Measurements from ENCODE around the gene GABRR2. TPM values are rescaled to one million over a fixed set of nuclear protein-coding genes. Genes with fewer than 3 reads are reported as not detected.

The GABRR2 gene
- total RNA-seq, 2 experiments from 2014 or later: 0.70 to 0.78 TPM

- peaks cover 5% of the 10 kb centered on the region for H3K4me1 Mint-ChIP-seq
- H3K9me3 Mint-ChIP-seq: no peaks in the 10 kb centered on the region
- POLR2A ChIA-PET: no interaction called here
- no peaks in the 10 kb centered on the region for H3K27me3 Mint-ChIP-seq
- H3K36me3 Mint-ChIP-seq (ENCODE audit: low read depth): no peaks in the 10 kb centered on the region
- no peak for DNase-seq
- no peak overlapping the region for H3K27ac Mint-ChIP-seq
- CTCF ChIA-PET: no interaction called here
- H3K4me3 Mint-ChIP-seq: no peak overlapping the region
These were observed 29.9 kb downstream of the GABRR2 start for GRCh38 chr6:89284963-89285735.

GRCh38 chr6:89284081-89284480 lies 31.0 kb downstream of the GABRR2 start:
- DNase-seq: no peak
- ChIA-PET CTCF (interaction anchor here (1.0 to 2.0 kb wide), 3 partner anchors 78 to 88 kb away, joined by 3 to 5 read pairs (median 4); no protein-coding TSS in a partner anchor), POLR2A (interaction anchor here (0.7 kb wide), 1 partner anchor 88 kb away, joined by 3 read pairs; no protein-coding TSS in a partner anchor)
- Mint-ChIP-seq H3K27me3 (no peaks in the 10 kb centered on the region), H3K36me3 (ENCODE audit: low read depth) (no peaks in the 10 kb centered on the region), H3K4me1 (peaks cover 5% of the 10 kb centered on the region), H3K27ac (no peak overlapping the region), H3K4me3 (no peak overlapping the region), H3K9me3 (no peaks in the 10 kb centered on the region)

DNA sequence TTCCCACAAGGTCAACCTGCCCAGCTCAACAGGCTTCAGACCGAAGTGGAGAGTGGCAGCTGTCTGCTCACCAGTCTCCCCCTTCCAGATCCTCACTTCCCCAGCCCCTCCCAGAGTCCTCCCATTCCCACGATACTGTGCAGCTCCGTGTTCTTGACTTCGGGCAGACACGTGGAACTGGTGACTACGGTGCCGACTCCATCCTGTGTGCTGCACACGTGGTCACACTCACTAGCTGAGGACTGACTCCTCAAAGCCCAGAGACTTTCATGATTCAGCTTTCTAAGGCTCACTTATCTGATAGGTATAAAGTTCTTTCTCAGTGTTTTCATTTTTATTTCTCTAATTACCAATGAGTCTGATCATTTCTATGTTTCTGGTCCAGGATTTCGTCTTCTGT lies 32.4 kb downstream of the GABRR2 start:
- Mint-ChIP-seq H3K4me3 (no peak overlapping the region), H3K9me3 (no peaks in the 10 kb centered on the region)
- CTCF ChIA-PET: interaction anchor here (0.5 to 2.0 kb wide), 5 partner anchors 15 to 93 kb away, joined by 3 to 8 read pairs (median 4); no protein-coding TSS in a partner anchor

DNA sequence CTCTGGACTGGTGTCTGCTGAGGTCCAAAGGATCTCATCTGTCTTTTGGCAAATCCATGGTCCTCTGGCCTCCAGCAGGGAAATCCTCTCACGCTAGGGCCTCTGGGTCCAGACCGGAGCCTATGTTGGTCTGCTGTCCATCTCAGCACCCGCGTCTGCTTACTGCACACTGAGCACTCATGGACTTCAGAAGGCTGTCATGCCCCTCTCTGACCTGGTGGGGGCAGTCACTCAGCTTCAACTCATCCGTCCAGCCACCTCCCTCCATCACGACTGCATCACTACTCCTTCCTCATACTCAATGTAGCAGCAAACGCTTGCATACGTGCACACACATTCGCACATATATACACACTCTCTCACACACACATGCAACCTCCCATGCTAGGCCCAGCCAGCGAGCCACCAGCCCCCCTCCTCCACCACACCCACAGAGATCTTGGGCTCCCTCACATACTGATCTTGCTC lies 33.3 kb downstream of the GABRR2 start:
- POLR2A ChIA-PET: no interaction called here
- CTCF ChIA-PET: interaction anchor here (1.0 to 1.8 kb wide), 9 partner anchors 9 to 325 kb away, joined by 3 to 8 read pairs (median 3); no protein-coding TSS in a partner anchor
- no peaks in the 10 kb centered on the region for H3K9me3 Mint-ChIP-seq

More for the DNA sequence above, 32.4 kb downstream of the GABRR2 start:
- Mint-ChIP-seq H3K27ac (no peak overlapping the region), H3K36me3 (ENCODE audit: low read depth) (no peaks in the 10 kb centered on the region), H3K27me3 (no peaks in the 10 kb centered on the region), H3K4me1 (peaks cover 5% of the 10 kb centered on the region)
- POLR2A ChIA-PET: no interaction called here
- no peak for DNase-seq

DNA sequence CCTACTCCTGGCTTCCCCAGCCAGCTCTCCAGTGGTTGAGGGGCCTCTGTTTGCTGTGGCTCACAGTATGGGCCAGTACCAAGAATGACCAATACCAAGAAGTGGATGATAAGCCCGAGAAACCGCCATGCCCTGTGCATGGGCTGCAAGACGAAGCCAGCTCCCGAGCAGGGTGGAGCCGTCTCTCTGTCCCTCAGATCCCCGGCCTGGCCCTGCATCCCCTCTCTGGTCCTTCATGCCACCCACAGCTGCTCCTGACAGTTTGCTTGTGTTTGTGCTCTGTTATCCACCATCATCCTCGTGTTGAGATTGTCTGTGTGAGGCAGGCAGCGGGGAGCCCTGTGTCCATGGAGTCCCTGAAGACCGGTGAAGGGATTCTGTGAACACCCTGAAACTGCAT lies 36.1 kb downstream of the GABRR2 start:
- no peak overlapping the region for H3K4me3 Mint-ChIP-seq
- no peak for DNase-seq
- no peak overlapping the region for H3K27ac Mint-ChIP-seq
- peaks cover 4% of the 10 kb centered on the region for H3K27me3 Mint-ChIP-seq
- ChIA-PET POLR2A (no interaction called here), CTCF (interaction anchor here (0.9 kb wide), 1 partner anchor 19 kb away, joined by 5 read pairs; no protein-coding TSS in a partner anchor)
- no peaks in the 10 kb centered on the region for H3K9me3 Mint-ChIP-seq
- no peaks in the 10 kb centered on the region for H3K36me3 Mint-ChIP-seq (ENCODE audit: low read depth)
- H3K4me1 Mint-ChIP-seq: peaks cover 5% of the 10 kb centered on the region

More for the DNA sequence above, 33.3 kb downstream of the GABRR2 start:
- DNase-seq: peak; percentile 70
- Mint-ChIP-seq H3K36me3 (ENCODE audit: low read depth) (no peaks in the 10 kb centered on the region), H3K27ac (no peak overlapping the region), H3K4me3 (no peak overlapping the region), H3K27me3 (peaks cover 4% of the 10 kb centered on the region), H3K4me1 (peaks cover 5% of the 10 kb centered on the region)

GRCh38 chr6:89275900-89276299 lies 39.2 kb downstream of the GABRR2 start:
- H3K4me1 Mint-ChIP-seq: peaks cover under 1% of the 10 kb centered on the region
- H3K27ac Mint-ChIP-seq: no peak overlapping the region
- DNase-seq: no peak
- POLR2A ChIA-PET: no interaction called here
- H3K27me3 Mint-ChIP-seq: peaks cover 4% of the 10 kb centered on the region
- no peaks in the 10 kb centered on the region for H3K36me3 Mint-ChIP-seq (ENCODE audit: low read depth)
- CTCF ChIA-PET: no interaction called here
- H3K4me3 Mint-ChIP-seq: no peak overlapping the region
- H3K9me3 Mint-ChIP-seq: no peaks in the 10 kb centered on the region

GRCh38 chr6:89273816-89274215 lies 41.3 kb downstream of the GABRR2 start:
- POLR2A ChIA-PET: no interaction called here
- CTCF ChIA-PET: no interaction called here
- Mint-ChIP-seq H3K36me3 (ENCODE audit: low read depth) (no peaks in the 10 kb centered on the region), H3K27me3 (peaks cover 9% of the 10 kb centered on the region), H3K4me3 (no peak overlapping the region), H3K27ac (no peak overlapping the region), H3K9me3 (no peaks in the 10 kb centered on the region), H3K4me1 (peaks cover 2% of the 10 kb centered on the region)
- DNase-seq: no peak

GRCh38 chr6:89272596-89272995 lies 42.5 kb downstream of the GABRR2 start:
- Mint-ChIP-seq H3K27ac (no peak overlapping the region), H3K9me3 (no peaks in the 10 kb centered on the region), H3K4me1 (peaks cover 2% of the 10 kb centered on the region), H3K36me3 (ENCODE audit: low read depth) (no peaks in the 10 kb centered on the region), H3K4me3 (no peak overlapping the region), H3K27me3 (peaks cover 10% of the 10 kb centered on the region)
- no peak for DNase-seq
- ChIA-PET POLR2A (interaction anchor here (0.6 kb wide), 1 partner anchor 1177 kb away, joined by 3 read pairs; no protein-coding TSS in a partner anchor), CTCF (interaction anchor here (1.5 kb wide), 1 partner anchor 9 kb away, joined by 3 read pairs; no protein-coding TSS in a partner anchor)

DNA sequence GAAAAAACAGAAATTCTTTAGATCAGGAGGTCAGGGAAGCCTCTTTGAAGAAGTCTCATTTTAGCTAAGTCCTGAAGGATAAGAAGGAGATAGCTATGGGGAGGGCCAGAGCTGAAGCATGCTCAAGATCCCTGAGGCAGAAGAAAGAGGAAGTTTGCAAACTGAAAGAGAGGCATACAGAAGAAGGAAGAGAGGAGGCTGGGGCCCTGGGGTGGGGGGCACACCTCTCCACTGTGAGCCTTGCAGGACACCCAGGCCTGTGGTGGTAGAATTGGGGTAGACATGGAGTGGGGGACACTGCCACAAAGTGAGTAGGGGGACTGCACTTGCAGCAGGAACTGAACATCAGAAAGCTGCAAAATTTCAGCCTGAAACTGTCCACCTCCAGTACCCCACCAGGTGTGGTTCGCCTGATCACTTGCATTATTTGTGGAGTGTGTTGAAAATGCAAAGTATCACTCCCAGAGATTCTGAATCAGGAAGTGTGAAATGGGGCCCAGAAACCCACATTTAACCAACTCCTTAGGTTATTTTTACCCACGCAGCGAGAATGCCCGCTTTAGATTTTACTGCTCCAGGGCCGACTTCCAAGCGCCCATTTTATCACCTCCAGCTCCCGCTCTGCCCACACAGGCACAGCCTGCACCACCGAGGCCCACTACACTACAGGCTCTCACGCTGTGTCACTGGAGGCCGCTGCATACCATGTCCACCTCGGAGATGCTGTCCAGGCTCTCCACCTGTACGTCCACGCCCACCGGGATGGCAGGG lies 44.0 kb downstream of the GABRR2 start:
- Mint-ChIP-seq H3K4me3 (no peak overlapping the region), H3K4me1 (peaks cover 2% of the 10 kb centered on the region), H3K9me3 (no peaks in the 10 kb centered on the region), H3K36me3 (ENCODE audit: low read depth) (no peaks in the 10 kb centered on the region), H3K27ac (no peak overlapping the region), H3K27me3 (peaks cover 8% of the 10 kb centered on the region)
- POLR2A ChIA-PET: no interaction called here
- CTCF ChIA-PET: interaction anchor here (1.5 kb wide), 1 partner anchor 10 kb away, joined by 3 read pairs; no protein-coding TSS in a partner anchor
- no peak for DNase-seq

DNA sequence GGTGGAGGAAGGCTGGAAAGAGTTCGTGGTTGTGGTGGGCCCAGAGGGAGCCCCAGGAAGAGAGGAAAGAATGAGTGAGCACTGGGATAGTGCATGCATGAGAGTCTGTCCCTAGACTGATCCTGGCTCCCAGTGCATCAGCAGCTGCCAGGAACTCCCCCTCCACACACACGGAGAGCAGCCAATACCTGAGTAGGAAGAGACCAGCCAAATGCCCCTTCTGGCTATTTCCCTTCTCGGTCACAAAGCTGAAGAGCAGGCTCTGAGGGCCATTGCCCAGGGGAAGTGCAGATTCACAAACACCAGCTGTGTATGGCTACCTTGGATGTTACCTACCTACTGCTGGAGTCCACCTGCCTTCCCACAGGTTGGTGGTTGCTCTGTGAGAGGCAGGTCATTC lies 45.1 kb downstream of the GABRR2 start:
- Mint-ChIP-seq H3K27ac (no peak overlapping the region), H3K9me3 (no peaks in the 10 kb centered on the region), H3K4me1 (peaks cover 2% of the 10 kb centered on the region), H3K4me3 (no peak overlapping the region), H3K36me3 (ENCODE audit: low read depth) (no peaks in the 10 kb centered on the region), H3K27me3 (peaks cover 10% of the 10 kb centered on the region)
- CTCF ChIA-PET: no interaction called here
- DNase-seq: no peak
- POLR2A ChIA-PET: no interaction called here

DNA sequence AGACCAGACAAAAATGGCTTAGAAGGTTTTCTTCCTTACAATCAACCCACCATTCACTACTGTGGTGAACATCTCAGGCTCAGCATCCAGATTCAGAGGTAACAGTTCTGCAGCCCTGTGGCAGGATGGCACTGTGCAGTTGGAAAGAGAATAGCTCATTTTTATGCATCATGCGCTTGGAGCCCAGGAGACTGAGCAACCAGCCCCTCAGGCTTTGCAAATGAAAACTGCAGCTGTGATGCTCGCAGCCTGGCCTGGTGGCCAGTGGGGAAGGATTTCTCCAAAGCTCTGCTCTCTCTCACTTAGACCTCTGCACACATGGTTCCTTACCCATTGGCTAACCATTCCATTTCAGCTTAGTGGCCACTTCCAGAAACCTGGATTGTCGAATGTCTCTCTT lies 45.8 kb downstream of the GABRR2 start:
- H3K36me3 Mint-ChIP-seq (ENCODE audit: low read depth): no peaks in the 10 kb centered on the region
- H3K4me1 Mint-ChIP-seq: peaks cover 2% of the 10 kb centered on the region
- H3K27ac Mint-ChIP-seq: no peak overlapping the region
- ChIA-PET CTCF (interaction anchor here (1.0 kb wide), 1 partner anchor 15 kb away, joined by 4 read pairs; no protein-coding TSS in a partner anchor), POLR2A (no interaction called here)
- peaks cover 10% of the 10 kb centered on the region for H3K27me3 Mint-ChIP-seq
- H3K9me3 Mint-ChIP-seq: no peaks in the 10 kb centered on the region
- H3K4me3 Mint-ChIP-seq: no peak overlapping the region
- DNase-seq: no peak

DNA sequence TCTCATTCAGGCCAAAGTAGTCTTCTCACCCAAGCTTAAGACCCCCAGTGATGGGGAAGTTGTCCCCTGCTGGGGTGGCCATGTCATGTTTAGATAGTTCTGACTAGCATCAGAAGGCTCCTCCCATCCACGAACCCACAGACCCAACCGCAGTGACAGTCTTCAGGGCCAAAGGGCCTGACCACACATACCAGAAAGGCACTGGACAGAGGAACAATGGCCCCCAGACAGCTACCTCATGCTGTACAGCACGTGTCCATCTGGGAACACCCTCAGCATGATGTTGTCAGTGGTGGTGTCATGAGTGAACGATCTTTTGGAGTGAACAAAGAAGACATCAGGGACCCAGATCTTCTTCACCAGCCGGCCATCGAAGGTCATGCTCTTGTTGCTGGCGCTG lies 46.3 kb downstream of the GABRR2 start:
- DNase-seq: no peak
- peaks cover 10% of the 10 kb centered on the region for H3K27me3 Mint-ChIP-seq
- ChIA-PET CTCF (interaction anchor here (0.7 to 1.0 kb wide), 3 partner anchors 13 to 185 kb away, joined by 3 to 5 read pairs (median 4); no protein-coding TSS in a partner anchor), POLR2A (no interaction called here)
- no peak overlapping the region for H3K27ac Mint-ChIP-seq
- no peaks in the 10 kb centered on the region for H3K36me3 Mint-ChIP-seq (ENCODE audit: low read depth)
- no peaks in the 10 kb centered on the region for H3K9me3 Mint-ChIP-seq
- no peak overlapping the region for H3K4me3 Mint-ChIP-seq
- peaks cover 2% of the 10 kb centered on the region for H3K4me1 Mint-ChIP-seq

DNA sequence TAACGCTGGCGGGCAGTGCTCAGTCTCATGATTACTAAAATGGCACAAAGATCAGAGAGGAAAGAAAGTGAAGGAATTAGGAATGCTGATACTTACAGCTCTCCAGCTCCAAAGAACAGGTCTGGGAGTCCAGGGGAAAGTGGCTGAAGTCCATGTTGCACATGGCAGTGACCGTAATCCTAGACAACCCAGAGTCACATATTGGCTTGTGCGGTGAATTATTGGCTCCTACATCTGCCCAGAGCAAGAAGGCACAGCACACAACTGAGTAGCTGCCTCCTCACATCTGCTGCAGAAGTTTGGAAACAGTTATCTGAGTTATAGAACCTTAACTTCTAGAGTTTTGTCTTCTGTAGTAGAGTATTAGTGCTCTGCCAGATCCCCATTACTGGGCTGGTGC lies 47.2 kb downstream of the GABRR2 start:
- no peak for DNase-seq
- no peak overlapping the region for H3K4me3 Mint-ChIP-seq
- ChIA-PET CTCF (interaction anchor here (0.9 to 1.0 kb wide), 2 partner anchors 13 to 14 kb away, joined by 3 to 4 read pairs; no protein-coding TSS in a partner anchor), POLR2A (no interaction called here)
- no peaks in the 10 kb centered on the region for H3K36me3 Mint-ChIP-seq (ENCODE audit: low read depth)
- no peak overlapping the region for H3K27ac Mint-ChIP-seq
- peaks cover 2% of the 10 kb centered on the region for H3K4me1 Mint-ChIP-seq
- H3K27me3 Mint-ChIP-seq: peaks cover 10% of the 10 kb centered on the region
- H3K9me3 Mint-ChIP-seq: no peaks in the 10 kb centered on the region

Measured in activated CD4-positive, alpha-beta memory T cell treated with anti-CD3 and anti-CD28 coated beads, Interleukin-2, amount 10 ng/mL, durations not matched to agents 7 days and 5 days (primary cell).